Measurements from ENCODE around the gene ALDH4A1.

DNA sequence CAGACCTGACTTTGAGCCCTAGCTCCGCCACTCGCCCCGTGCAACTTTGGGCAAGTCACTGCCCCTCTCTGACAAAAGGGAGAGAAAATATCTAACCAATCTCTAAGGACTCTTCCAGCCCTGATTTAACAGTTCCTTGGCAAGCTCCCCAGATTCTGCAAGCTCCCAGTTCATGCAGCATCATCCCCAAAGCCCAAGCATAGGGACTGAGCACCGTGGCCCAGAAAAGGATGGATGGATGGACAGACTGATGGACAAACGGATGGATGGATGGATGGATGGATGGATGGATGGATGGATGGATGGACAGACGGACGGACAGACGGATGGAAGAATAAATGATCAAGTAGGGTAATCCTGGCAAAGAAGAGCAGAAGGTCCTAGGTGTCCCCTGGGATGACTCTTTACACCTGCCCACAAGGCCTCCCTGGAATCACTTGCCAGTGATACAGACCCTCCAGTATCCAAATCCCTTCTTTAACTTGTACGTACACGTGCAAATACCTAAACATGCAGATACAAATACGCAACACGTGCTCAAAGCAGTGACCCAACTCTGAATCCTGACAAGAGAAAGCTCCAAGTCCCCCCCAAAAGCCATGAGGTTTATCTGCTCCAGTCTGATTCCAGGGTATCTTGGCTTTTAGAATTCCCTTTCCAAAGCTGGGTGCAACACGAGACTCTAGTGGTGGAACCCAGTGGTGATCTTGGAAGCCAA, 38.1 kb upstream of the ALDH4A1 start:
- TF ChIP-seq, protein P1, sequence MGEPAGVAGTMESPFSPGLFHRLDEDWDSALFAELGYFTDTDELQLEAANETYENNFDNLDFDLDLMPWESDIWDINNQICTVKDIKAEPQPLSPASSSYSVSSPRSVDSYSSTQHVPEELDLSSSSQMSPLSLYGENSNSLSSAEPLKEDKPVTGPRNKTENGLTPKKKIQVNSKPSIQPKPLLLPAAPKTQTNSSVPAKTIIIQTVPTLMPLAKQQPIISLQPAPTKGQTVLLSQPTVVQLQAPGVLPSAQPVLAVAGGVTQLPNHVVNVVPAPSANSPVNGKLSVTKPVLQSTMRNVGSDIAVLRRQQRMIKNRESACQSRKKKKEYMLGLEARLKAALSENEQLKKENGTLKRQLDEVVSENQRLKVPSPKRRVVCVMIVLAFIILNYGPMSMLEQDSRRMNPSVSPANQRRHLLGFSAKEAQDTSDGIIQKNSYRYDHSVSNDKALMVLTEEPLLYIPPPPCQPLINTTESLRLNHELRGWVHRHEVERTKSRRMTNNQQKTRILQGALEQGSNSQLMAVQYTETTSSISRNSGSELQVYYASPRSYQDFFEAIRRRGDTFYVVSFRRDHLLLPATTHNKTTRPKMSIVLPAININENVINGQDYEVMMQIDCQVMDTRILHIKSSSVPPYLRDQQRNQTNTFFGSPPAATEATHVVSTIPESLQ (CRISPR knock-in tag; IDR thresholded peaks at IDR 0.05): no peak
- no peak for TF ChIP-seq SOX15 (CRISPR knock-in tag; IDR thresholded peaks at IDR 0.05)
- TF ChIP-seq, protein P2, sequence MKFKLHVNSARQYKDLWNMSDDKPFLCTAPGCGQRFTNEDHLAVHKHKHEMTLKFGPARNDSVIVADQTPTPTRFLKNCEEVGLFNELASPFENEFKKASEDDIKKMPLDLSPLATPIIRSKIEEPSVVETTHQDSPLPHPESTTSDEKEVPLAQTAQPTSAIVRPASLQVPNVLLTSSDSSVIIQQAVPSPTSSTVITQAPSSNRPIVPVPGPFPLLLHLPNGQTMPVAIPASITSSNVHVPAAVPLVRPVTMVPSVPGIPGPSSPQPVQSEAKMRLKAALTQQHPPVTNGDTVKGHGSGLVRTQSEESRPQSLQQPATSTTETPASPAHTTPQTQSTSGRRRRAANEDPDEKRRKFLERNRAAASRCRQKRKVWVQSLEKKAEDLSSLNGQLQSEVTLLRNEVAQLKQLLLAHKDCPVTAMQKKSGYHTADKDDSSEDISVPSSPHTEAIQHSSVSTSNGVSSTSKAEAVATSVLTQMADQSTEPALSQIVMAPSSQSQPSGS (CRISPR knock-in tag; IDR thresholded peaks at IDR 0.05; ENCODE audit: borderline replicate concordance, low read depth): no peak
- TF ChIP-seq, protein P3, sequence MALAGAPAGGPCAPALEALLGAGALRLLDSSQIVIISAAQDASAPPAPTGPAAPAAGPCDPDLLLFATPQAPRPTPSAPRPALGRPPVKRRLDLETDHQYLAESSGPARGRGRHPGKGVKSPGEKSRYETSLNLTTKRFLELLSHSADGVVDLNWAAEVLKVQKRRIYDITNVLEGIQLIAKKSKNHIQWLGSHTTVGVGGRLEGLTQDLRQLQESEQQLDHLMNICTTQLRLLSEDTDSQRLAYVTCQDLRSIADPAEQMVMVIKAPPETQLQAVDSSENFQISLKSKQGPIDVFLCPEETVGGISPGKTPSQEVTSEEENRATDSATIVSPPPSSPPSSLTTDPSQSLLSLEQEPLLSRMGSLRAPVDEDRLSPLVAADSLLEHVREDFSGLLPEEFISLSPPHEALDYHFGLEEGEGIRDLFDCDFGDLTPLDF (CRISPR knock-in tag; IDR thresholded peaks at IDR 0.05): no peak
